Stimulated activated CD4-positive, alpha-beta T cell treated with anti-CD3 and anti-CD28 coated beads, Interleukin-15, amount 100 ng/mL, for 48 hours (primary cell): ENCODE measurements around the gene RSPRY1.
"Not testable (repeated sequence)": the region's sequence is repeated elsewhere in the genome, so short reads cannot be mapped to it uniquely, and the experiment has no call there.

Experiments used
- DNase-seq, 2 donors: peaks; one replicate each; pipeline ENCODE4 v3.0.0-alpha.2; 2020; ENCODE audit warnings: low read depth in 2 of 2

The RSPRY1 gene

GRCh38 chr16:57255686-57256415 is 69.7 kb downstream of the RSPRY1 start:
- no peak for DNase-seq

- no peak for DNase-seq
Observed at GRCh38 chr16:57256601-57257395, 70.7 kb downstream of the RSPRY1 start.

- no peak for DNase-seq
Observed at GRCh38 chr16:57257455-57258070, 71.4 kb downstream of the RSPRY1 start.

GRCh38 chr16:57258226-57258909 is 72.2 kb downstream of the RSPRY1 start:
- no peak for DNase-seq

- DNase-seq = no peak
Observed at GRCh38 chr16:57258910-57259475, 72.9 kb downstream of the RSPRY1 start.

- no peak for DNase-seq
Observed at GRCh38 chr16:57260294-57260929, 74.3 kb downstream of the RSPRY1 start.

GRCh38 chr16:57261806-57262205 is 75.7 kb downstream of the RSPRY1 start:
- DNase-seq = no peak

GRCh38 chr16:57262841-57263540 is 76.9 kb downstream of the RSPRY1 start:
- DNase-seq = no peak

- DNase-seq = no peak
Observed at GRCh38 chr16:57263541-57264351, 77.6 kb downstream of the RSPRY1 start.

- no peak for DNase-seq
Observed at GRCh38 chr16:57264381-57264780, 78.3 kb downstream of the RSPRY1 start.

GRCh38 chr16:57264950-57265371 is 78.8 kb downstream of the RSPRY1 start:
- no peak for DNase-seq

- DNase-seq = no peak
Observed at GRCh38 chr16:57265850-57266530, 79.9 kb downstream of the RSPRY1 start.

- no peak for DNase-seq
Observed at GRCh38 chr16:57266531-57267260, 80.6 kb downstream of the RSPRY1 start.

GRCh38 chr16:57267343-57267742 is 81.2 kb downstream of the RSPRY1 start:
- DNase-seq = not testable (repeated sequence)

- DNase-seq = no peak
Observed at GRCh38 chr16:57268804-57269800, 83.0 kb downstream of the RSPRY1 start.

GRCh38 chr16:57270221-57271062 is 84.3 kb downstream of the RSPRY1 start:
- DNase-seq = no peak

- DNase-seq = no peak
Observed at GRCh38 chr16:57271063-57271345, 84.9 kb downstream of the RSPRY1 start.
